Parathyroid adenoma (tissue), 2 donors: ENCODE results near the gene KCTD21.

Experiments
- H2AFZ ChIP-seq: fragments of 300-600 bp; sonication (generic); one replicate; pipeline ENCODE4 v1.7.0; 2017; ENCODE audit warnings: antibody characterized with exemption, mild to moderate bottlenecking
- H3K27ac ChIP-seq: fragments of 300-600 bp; sonication (generic); one replicate; pipeline ENCODE4 v1.7.0; 2017
- H3K27me3 ChIP-seq: fragments of 300-600 bp; sonication (generic); one replicate; pipeline ENCODE4 v1.7.0; 2017; ENCODE audit warnings: low read length; ENCODE audit not compliant: control insufficient read depth, insufficient read depth
- H3K36me3 ChIP-seq: fragments of 300-600 bp; sonication (generic); one replicate; pipeline ENCODE4 v1.7.0; 2017; ENCODE audit warnings: low read length; ENCODE audit not compliant: control insufficient read depth, insufficient read depth
- H3K4me1 ChIP-seq: fragments of 300-600 bp; sonication (generic); one replicate; pipeline ENCODE4 v1.7.0; 2017; ENCODE audit warnings: control low read depth
- H3K4me2 ChIP-seq: fragments of 300-600 bp; sonication (generic); one replicate; pipeline ENCODE4 v1.7.0; 2017; ENCODE audit warnings: low read length
- H3K4me3 ChIP-seq: fragments of 300-600 bp; sonication (generic); one replicate; pipeline ENCODE4 v1.7.0; 2017; ENCODE audit warnings: low read depth, low read length
- H3K79me2 ChIP-seq: fragments of 300-600 bp; sonication (generic); one replicate; pipeline ENCODE4 v1.7.0; 2017; ENCODE audit warnings: control low read depth
- H3K9ac ChIP-seq: fragments of 300-600 bp; sonication (generic); one replicate; pipeline ENCODE4 v1.7.0; 2017; ENCODE audit warnings: mild to moderate bottlenecking
- H3K9me3 ChIP-seq: fragments of 300-600 bp; sonication (generic); one replicate; pipeline ENCODE4 v1.7.0; 2017; ENCODE audit warnings: low read length; ENCODE audit not compliant: control insufficient read depth
- TF ChIP-seq, protein P1 (sequence below): fragments of 300-600 bp; sonication (generic); IDR thresholded peaks from one replicate; pipeline ENCODE4 v1.7.0; 2017; ENCODE audit warnings: antibody characterized with exemption, mild to moderate bottlenecking
- donor health status: primary hyperparathyroidism.

The KCTD21 gene

DNA sequence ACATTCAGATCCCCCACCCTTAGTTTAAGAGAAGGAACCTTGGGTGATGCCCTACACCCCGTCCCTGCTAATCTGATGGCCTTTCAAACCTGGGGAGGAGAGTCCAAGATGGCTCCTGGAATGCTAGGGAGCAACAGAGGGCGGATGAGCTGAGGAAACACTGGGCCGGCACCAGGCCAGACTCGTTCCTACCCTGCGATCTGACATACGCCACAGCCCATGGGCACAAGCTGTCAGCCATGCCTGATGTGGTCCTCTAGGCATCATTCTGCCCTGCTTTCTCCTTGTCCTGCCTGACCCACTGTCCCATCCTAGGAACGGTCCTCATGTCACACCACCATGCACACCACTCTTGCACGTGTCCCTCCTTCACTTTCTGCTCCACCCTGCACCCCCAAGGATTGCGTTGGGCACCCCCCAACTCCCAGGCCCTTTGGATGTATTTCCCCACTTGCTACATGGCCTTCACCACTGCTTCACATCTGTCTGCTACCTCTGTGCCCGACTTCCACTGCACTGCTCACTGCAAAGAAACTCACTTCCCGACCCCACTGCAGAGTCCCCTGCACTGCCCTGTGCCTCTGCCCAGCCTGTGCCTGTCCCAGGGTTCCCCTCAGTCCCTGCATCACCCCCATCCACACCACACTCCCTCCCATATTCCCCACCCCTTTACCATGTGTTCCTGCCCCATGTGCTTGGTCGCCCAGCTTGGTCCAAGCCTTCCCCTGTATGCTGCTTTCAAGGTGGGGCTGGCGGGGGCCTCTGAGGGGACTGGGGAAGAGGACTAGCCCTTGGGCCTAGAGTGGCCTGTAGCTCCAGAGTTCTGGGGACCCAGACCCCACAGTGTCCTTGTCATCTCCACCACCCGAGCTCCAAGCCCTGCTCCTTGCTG, 29.5 kb upstream of the KCTD21 start:
- Histone ChIP-seq H3K27ac (no peak overlapping the region), H3K4me3 (no peak overlapping the region), H3K4me2 (no peak overlapping the region), H3K27me3 (no peaks in the 10 kb centered on the region), H3K36me3 (no peaks in the 10 kb centered on the region), H2AFZ (no peak overlapping the region), H3K4me1 (no peaks in the 10 kb centered on the region), H3K9me3 (no peaks in the 10 kb centered on the region), H3K9ac (no peak overlapping the region), H3K79me2 (no peaks in the 10 kb centered on the region)
- TF ChIP-seq, protein P1, sequence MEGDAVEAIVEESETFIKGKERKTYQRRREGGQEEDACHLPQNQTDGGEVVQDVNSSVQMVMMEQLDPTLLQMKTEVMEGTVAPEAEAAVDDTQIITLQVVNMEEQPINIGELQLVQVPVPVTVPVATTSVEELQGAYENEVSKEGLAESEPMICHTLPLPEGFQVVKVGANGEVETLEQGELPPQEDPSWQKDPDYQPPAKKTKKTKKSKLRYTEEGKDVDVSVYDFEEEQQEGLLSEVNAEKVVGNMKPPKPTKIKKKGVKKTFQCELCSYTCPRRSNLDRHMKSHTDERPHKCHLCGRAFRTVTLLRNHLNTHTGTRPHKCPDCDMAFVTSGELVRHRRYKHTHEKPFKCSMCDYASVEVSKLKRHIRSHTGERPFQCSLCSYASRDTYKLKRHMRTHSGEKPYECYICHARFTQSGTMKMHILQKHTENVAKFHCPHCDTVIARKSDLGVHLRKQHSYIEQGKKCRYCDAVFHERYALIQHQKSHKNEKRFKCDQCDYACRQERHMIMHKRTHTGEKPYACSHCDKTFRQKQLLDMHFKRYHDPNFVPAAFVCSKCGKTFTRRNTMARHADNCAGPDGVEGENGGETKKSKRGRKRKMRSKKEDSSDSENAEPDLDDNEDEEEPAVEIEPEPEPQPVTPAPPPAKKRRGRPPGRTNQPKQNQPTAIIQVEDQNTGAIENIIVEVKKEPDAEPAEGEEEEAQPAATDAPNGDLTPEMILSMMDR: no peak

DNA sequence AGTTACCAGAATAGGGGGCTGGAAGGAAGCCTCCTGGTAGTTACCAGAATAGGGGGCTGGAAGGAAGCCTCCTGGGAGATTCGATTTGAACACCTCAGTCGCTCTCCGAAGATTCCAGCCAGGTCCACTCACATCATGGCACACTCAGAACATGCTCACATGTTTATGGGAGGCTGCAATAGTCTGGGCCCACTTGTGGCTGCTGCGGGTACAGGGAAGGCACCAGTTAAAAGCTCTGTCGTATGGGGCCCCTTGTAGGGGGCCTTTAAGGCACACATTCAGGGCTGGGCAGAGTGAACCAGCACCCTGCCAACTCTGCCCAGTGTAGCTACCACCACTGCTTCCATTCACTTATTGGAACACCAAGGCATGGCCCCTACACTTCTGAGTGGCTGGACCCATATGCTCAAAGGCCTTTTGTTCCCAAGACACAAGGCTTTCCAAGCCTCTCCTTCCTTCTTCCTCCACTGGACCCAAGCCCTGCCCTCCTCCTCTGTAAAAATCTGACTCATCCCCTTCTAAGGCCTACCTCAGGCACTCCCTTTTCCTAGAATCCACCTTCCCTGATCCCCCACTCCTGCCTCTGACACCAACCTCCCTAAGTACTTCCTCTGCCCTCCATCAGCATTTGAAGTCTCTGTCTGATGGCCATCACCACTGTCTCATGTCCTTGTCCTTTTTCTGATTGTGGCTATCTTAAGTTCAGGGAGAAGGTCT, 28.3 kb upstream of the KCTD21 start:
- Histone ChIP-seq H3K36me3 (no peaks in the 10 kb centered on the region), H3K9me3 (no peaks in the 10 kb centered on the region), H3K27me3 (no peaks in the 10 kb centered on the region), H3K79me2 (no peaks in the 10 kb centered on the region), H3K4me1 (no peaks in the 10 kb centered on the region), H2AFZ (no peak overlapping the region), H3K9ac (no peak overlapping the region), H3K4me3 (no peak overlapping the region), H3K4me2 (no peak overlapping the region), H3K27ac (no peak overlapping the region)
- TF ChIP-seq, protein P1: no peak

DNA sequence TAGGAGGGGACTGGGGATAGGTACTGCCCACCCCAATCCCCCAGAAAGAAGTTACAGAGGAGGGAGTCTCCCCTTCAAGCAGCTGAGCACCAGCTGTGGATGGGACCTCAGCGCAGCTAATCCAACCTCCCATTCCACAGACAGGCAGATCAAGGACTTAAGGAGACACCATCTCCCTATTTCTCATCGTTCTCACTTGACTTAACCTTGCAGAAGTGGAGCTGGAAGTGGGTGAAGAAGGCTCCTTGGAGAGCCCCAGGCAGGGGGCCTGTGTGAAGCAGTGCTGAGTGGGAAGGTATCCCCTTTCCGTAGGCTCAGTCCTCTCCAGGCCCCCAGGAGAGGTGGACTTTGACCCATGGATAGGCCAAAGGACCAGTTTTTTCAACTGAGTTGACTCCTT, 27.6 kb upstream of the KCTD21 start:
- H3K9me3 ChIP-seq: no peaks in the 10 kb centered on the region
- no peak overlapping the region for H3K4me3 ChIP-seq
- TF ChIP-seq, protein P1: no peak
- no peak overlapping the region for H3K4me2 ChIP-seq
- H3K79me2 ChIP-seq: no peaks in the 10 kb centered on the region
- H3K36me3 ChIP-seq: no peaks in the 10 kb centered on the region
- no peak overlapping the region for H2AFZ ChIP-seq
- no peak overlapping the region for H3K27ac ChIP-seq
- H3K27me3 ChIP-seq: no peaks in the 10 kb centered on the region
- H3K4me1 ChIP-seq: no peaks in the 10 kb centered on the region
- no peak overlapping the region for H3K9ac ChIP-seq

DNA sequence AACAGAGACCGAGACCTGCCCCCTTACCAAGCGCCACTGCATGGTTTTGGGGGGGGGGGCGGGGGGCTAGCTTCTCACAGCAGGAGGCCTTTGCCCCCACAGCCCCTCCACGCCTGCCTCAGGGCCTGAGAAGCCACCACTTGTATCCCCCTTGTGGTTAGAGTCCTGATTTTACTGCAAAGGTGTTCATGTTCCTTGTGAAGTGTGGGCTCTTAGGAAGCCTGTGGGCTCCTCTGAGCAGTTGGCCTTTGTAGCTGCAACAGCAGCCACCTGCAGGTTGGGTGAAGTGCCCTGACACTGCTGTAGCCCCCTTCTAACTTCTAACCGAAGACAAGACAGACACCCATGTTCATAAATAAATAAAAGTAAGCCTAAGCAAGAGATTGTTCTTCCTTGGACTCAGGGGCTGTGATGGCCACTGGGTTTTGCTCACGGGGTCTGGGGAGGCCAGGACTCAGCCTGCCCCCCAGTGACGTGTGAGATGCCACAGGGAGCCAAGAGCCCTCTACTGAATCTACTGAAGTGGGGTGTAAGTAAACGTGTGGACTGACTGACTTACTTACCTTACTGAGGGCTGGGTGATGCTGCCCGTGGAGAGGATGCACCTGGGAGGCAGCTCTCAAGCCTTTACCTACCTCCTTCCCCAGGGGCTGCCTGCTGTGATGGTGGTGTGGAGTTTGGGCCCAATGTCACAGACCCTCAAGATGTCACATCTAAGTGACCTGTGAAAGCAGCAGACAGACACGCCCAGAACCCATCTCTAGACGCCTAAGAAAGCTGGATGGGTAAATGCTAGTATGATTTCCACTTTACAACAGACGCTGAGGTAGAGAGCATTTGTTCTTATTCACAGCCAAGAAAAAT, 26.1 kb upstream of the KCTD21 start:
- no peak overlapping the region for H3K27ac ChIP-seq
- no peak overlapping the region for H3K4me3 ChIP-seq
- H3K36me3 ChIP-seq: no peaks in the 10 kb centered on the region

More for the DNA sequence above, 26.1 kb upstream of the KCTD21 start:
- no peaks in the 10 kb centered on the region for H3K79me2 ChIP-seq
- no peaks in the 10 kb centered on the region for H3K9me3 ChIP-seq
- H3K4me2 ChIP-seq: no peak overlapping the region
- H3K9ac ChIP-seq: no peak overlapping the region
- TF ChIP-seq, protein P1: no peak
- no peaks in the 10 kb centered on the region for H3K4me1 ChIP-seq
- H3K27me3 ChIP-seq: no peaks in the 10 kb centered on the region
- no peak overlapping the region for H2AFZ ChIP-seq
